Liver (tissue), 3 donors: ENCODE measurements around the gene YTHDF1.

Experiments used
- NR2F2 ChIP-seq: IDR thresholded peaks from 2 replicates; pipeline ENCODE4 v1.6.1; 2016; ENCODE audit warnings: antibody characterized with exemption
- RAD21 ChIP-seq, 2 donors: IDR thresholded peaks; 2 replicates each; pipeline ENCODE4 v1.6.1; 2016; ENCODE audit warnings: antibody characterized with exemption in 2 of 2, mild to moderate bottlenecking in 2 of 2
- TAF1 ChIP-seq: conservative IDR thresholded peaks from 2 replicates; pipeline ENCODE4 v1.6.1; 2016; ENCODE audit warnings: antibody characterized with exemption, mild to moderate bottlenecking
- YY1 ChIP-seq: IDR thresholded peaks from 2 replicates; pipeline ENCODE4 v1.6.1; 2016; ENCODE audit warnings: antibody characterized with exemption, mild to moderate bottlenecking
- TF ChIP-seq, protein P1 (sequence below): fragments of 150-350 bp; IDR thresholded peaks from 2 replicates; pipeline ENCODE4 v1.5.1; 2017; ENCODE audit warnings: improper control_type of control experiment, low read depth, low read length; ENCODE audit not compliant: missing input control
- TF ChIP-seq, protein P2 (sequence below): IDR thresholded peaks from 2 replicates; pipeline ENCODE4 v1.6.1; 2016; ENCODE audit warnings: antibody characterized with exemption
- TF ChIP-seq, protein P3 (sequence below): IDR thresholded peaks from 2 replicates; pipeline ENCODE4 v1.6.1; 2016; ENCODE audit warnings: antibody characterized with exemption
- donor health status: healthy.
- donor health status: healthy.

DNA sequence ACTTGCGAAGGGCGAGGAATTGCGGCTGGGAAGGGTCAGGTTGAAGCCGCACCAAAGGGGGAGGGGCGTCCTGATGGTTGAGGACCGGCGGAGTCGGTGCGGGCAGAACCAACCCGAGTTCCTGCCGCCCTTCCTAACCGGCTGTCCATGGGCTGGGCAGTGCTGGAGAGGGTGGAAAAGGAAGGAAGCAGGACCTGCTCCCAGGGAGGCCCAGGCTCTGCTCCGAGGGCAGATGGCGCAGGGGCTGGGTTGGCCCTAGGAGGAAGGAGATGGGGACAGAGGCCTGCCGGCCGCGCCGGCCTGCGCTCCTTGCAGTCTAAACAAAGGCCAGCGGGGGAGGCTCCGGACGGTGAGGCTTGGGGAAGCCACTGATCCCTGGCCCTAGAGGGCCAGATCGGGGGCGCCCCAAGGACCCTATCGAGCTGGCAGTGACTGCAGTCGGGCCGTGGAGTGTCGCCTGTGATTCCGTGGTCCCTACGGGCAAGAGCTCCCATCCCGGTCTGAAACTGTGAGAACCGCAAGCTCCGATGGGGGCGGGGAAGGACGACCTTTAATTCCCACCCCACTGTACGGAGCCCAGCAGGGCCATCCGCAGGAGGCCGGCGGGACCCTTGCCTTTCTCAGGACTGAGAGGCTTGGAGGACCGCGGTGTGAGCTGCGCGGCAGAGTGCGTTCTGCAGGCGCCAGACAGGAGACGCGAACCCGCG, 39.4 kb downstream of the YTHDF1 start:
- TF ChIP-seq, protein P1, sequence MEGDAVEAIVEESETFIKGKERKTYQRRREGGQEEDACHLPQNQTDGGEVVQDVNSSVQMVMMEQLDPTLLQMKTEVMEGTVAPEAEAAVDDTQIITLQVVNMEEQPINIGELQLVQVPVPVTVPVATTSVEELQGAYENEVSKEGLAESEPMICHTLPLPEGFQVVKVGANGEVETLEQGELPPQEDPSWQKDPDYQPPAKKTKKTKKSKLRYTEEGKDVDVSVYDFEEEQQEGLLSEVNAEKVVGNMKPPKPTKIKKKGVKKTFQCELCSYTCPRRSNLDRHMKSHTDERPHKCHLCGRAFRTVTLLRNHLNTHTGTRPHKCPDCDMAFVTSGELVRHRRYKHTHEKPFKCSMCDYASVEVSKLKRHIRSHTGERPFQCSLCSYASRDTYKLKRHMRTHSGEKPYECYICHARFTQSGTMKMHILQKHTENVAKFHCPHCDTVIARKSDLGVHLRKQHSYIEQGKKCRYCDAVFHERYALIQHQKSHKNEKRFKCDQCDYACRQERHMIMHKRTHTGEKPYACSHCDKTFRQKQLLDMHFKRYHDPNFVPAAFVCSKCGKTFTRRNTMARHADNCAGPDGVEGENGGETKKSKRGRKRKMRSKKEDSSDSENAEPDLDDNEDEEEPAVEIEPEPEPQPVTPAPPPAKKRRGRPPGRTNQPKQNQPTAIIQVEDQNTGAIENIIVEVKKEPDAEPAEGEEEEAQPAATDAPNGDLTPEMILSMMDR = no peak
- TF ChIP-seq RAD21 (IDR thresholded peaks at IDR 0.05) (no peak), NR2F2 (no peak), YY1 (no peak), TAF1 (no peak)
- TF ChIP-seq, protein P2, sequence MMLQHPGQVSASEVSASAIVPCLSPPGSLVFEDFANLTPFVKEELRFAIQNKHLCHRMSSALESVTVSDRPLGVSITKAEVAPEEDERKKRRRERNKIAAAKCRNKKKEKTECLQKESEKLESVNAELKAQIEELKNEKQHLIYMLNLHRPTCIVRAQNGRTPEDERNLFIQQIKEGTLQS = no peak
- TF ChIP-seq, protein P3, sequence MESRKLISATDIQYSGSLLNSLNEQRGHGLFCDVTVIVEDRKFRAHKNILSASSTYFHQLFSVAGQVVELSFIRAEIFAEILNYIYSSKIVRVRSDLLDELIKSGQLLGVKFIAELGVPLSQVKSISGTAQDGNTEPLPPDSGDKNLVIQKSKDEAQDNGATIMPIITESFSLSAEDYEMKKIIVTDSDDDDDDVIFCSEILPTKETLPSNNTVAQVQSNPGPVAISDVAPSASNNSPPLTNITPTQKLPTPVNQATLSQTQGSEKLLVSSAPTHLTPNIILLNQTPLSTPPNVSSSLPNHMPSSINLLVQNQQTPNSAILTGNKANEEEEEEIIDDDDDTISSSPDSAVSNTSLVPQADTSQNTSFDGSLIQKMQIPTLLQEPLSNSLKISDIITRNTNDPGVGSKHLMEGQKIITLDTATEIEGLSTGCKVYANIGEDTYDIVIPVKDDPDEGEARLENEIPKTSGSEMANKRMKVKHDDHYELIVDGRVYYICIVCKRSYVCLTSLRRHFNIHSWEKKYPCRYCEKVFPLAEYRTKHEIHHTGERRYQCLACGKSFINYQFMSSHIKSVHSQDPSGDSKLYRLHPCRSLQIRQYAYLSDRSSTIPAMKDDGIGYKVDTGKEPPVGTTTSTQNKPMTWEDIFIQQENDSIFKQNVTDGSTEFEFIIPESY = no peak
